Type B pancreatic cell (in vitro differentiated cells): Measurements from ENCODE around the gene CXCL17. TPM values are rescaled to one million over a fixed set of nuclear protein-coding genes. Genes with fewer than 3 reads are reported as not detected.
"Not testable (repeated sequence)": the region's sequence is repeated elsewhere in the genome, so short reads cannot be mapped to it uniquely, and the experiment has no call there.

Experiments used
- DNase-seq: peaks from one replicate; pipeline ENCODE4 v3.0.0; 2021; ENCODE audit warnings: mixed read lengths; ENCODE audit not compliant: unreplicated experiment; ENCODE audit errors: extremely low spot score
- H3K27ac Mint-ChIP-seq: 2 replicates; pipeline ENCODE4 v1.8.0; 2021; ENCODE audit warnings: mild to moderate bottlenecking, mixed read lengths
- H3K27me3 Mint-ChIP-seq: 2 replicates; pipeline ENCODE4 v1.8.0; 2021; ENCODE audit warnings: mixed read lengths
- H3K36me3 Mint-ChIP-seq: 2 replicates; pipeline ENCODE4 v1.8.0; 2021; ENCODE audit warnings: mixed read lengths
- H3K4me1 Mint-ChIP-seq: one replicate; pipeline ENCODE4 v1.8.0; 2021; ENCODE audit warnings: mixed read lengths; ENCODE audit not compliant: unreplicated experiment
- H3K4me3 Mint-ChIP-seq: 2 replicates; pipeline ENCODE4 v1.8.0; 2021; ENCODE audit warnings: mild to moderate bottlenecking, mixed read lengths
- H3K9me3 Mint-ChIP-seq: 2 replicates; pipeline ENCODE4 v1.8.0; 2021; ENCODE audit warnings: mixed read lengths
- total RNA-seq: library from RNA; stranded (reverse); gene quantifications from 2 replicates; pipeline ENCODE4 v1.2.1, GENCODE V29; 2021; ENCODE audit warnings: low replicate concordance
- TF ChIP-seq, protein P1 (sequence below): fragments of 200-600 bp; sonication (generic); conservative IDR thresholded peaks from 2 replicates; pipeline ENCODE4 v1.5.0; 2021; ENCODE audit warnings: antibody characterized with exemption, mild to moderate bottlenecking

CXCL17 gene
- total RNA-seq, 1 donor from 2014 or later, result 3.2 TPM

DNA sequence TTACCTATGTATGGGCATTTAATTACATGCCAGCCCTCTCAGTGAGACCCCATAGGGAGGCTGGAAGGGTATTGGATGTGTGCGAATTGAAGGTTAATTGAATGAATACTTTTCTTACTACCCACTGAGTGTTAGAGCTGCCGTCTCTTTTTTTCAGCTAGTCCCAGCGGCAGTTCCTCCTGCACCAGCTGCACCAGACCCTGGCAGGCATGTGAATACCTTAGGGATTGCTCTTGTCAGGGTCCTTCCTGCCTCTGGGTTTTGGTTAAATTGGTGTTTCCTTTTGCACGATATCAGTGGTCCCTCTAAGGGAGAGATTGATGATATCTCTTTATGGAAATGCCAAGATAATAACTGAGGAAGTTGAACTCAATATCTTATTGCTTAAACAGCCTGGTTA is 9.8 kb upstream of the CXCL17 start:
- no peaks in the 10 kb centered on the region for H3K36me3 Mint-ChIP-seq
- H3K9me3 Mint-ChIP-seq, result no peaks in the 10 kb centered on the region
- TF ChIP-seq, protein P1, sequence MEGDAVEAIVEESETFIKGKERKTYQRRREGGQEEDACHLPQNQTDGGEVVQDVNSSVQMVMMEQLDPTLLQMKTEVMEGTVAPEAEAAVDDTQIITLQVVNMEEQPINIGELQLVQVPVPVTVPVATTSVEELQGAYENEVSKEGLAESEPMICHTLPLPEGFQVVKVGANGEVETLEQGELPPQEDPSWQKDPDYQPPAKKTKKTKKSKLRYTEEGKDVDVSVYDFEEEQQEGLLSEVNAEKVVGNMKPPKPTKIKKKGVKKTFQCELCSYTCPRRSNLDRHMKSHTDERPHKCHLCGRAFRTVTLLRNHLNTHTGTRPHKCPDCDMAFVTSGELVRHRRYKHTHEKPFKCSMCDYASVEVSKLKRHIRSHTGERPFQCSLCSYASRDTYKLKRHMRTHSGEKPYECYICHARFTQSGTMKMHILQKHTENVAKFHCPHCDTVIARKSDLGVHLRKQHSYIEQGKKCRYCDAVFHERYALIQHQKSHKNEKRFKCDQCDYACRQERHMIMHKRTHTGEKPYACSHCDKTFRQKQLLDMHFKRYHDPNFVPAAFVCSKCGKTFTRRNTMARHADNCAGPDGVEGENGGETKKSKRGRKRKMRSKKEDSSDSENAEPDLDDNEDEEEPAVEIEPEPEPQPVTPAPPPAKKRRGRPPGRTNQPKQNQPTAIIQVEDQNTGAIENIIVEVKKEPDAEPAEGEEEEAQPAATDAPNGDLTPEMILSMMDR, result no peak
- no peak overlapping the region for H3K27ac Mint-ChIP-seq
- no peak overlapping the region for H3K4me3 Mint-ChIP-seq
- H3K4me1 Mint-ChIP-seq, result no peaks in the 10 kb centered on the region
- no peak for DNase-seq
- H3K27me3 Mint-ChIP-seq, result no peaks in the 10 kb centered on the region

DNA sequence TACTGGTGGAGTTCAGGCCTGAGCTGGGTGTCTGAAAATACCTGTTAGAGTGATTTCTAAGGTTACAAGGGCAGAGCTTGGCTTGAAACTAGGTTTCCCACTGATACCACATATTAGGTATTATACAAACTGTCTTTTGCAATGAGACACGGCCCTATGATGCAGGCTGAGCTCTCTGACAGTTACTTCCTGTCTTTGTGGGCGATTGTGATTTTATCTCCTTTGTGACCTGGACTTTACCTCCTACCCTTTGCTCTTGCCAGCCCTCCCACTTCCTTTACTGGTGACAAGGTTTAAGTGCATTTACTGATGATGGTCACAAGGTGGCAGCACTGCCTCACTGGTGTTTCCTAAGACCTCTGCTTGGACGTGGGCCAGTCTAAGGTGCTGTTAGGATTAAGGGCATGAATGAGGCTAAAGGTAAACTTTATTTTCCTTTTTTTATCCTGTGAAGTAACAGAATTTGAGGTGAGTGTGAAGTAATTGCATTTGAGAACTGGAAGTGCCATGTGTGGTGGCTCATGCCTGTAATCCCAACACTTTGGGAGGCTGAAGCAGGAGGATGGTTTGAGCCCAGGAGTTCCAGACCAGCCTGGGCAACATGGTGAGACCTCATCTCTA is 7.7 kb upstream of the CXCL17 start:
- H3K4me1 Mint-ChIP-seq, result no peaks in the 10 kb centered on the region
- H3K27ac Mint-ChIP-seq, result no peak overlapping the region
- no peaks in the 10 kb centered on the region for H3K9me3 Mint-ChIP-seq
- H3K27me3 Mint-ChIP-seq, result no peaks in the 10 kb centered on the region
- no peak for DNase-seq
- TF ChIP-seq, protein P1, result peak; percentile 95
- H3K36me3 Mint-ChIP-seq, result no peaks in the 10 kb centered on the region
- no peak overlapping the region for H3K4me3 Mint-ChIP-seq

- not testable (repeated sequence) for H3K4me1 Mint-ChIP-seq, H3K36me3 Mint-ChIP-seq, H3K4me3 Mint-ChIP-seq, H3K9me3 Mint-ChIP-seq, H3K27me3 Mint-ChIP-seq, DNase-seq, H3K27ac Mint-ChIP-seq
These were observed 5.6 kb upstream of the CXCL17 start for GRCh38 chr19:42448306-42448705.

DNA sequence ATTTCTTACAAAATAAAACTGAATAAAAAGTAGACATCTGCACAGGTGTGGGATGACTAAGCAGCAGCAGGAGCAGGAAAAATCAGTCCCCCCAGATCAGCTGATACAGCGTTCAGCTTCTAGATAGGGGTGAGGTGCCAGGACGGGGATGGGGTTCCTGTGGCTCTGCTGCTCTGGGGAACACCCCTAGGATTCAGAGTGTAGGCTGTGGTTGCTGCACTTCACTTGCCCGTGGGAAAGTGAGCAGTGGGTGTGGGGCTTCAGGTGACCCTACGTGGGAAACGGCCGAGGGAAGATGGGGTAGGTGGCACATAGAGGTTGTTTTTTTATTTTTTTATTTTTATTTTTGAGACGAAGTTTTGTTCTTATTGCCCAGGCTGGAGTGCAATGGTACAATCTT is 3.2 kb upstream of the CXCL17 start:
- Mint-ChIP-seq H3K36me3 (no peaks in the 10 kb centered on the region), H3K9me3 (no peaks in the 10 kb centered on the region), H3K4me3 (no peak overlapping the region), H3K27me3 (no peaks in the 10 kb centered on the region), H3K27ac (no peak overlapping the region), H3K4me1 (peaks cover 27% of the 10 kb centered on the region)
- TF ChIP-seq, protein P1, result no peak
- no peak for DNase-seq

DNA sequence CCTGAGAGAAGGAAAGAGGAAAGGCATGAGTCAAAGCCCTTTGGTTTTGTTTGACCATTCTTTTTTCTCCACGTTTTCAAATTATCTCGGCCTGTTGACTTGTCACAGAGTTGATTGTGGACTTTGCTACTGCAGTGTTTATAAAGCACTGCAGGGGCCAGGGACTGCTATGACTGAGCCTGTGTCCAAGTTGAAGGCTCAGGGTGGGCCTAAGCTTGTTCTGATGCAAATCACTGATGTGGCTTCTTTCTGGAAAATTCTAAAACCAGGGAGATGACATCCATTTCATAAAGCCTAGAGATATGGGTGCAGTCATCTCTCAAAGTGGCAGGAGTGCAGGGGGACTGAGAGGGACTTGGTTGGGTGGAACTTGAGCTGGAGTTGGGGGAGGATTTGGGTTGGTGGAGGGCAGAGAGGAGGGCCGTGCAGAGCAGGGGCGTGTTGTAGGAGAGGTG is 1.2 kb upstream of the CXCL17 start:
- no peak for DNase-seq
- TF ChIP-seq, protein P1, result no peak
- Mint-ChIP-seq H3K9me3 (no peaks in the 10 kb centered on the region), H3K4me3 (no peak overlapping the region), H3K27ac (peak overlapping the region; percentile 90), H3K4me1 (peaks cover 33% of the 10 kb centered on the region), H3K27me3 (no peaks in the 10 kb centered on the region), H3K36me3 (no peaks in the 10 kb centered on the region)

GRCh38 chr19:42441049-42441445 is 1.7 kb downstream of the CXCL17 start:
- TF ChIP-seq, protein P1, result no peak
- no peak for DNase-seq
- H3K9me3 Mint-ChIP-seq, result no peaks in the 10 kb centered on the region
- H3K4me3 Mint-ChIP-seq, result peak overlapping the region; percentile 72
- peak overlapping the region; percentile 96 for H3K27ac Mint-ChIP-seq
- peaks cover 40% of the 10 kb centered on the region for H3K4me1 Mint-ChIP-seq
- no peaks in the 10 kb centered on the region for H3K27me3 Mint-ChIP-seq
- no peaks in the 10 kb centered on the region for H3K36me3 Mint-ChIP-seq
